ENCODE data around the gene COPZ1. TPM values are rescaled to one million over a fixed set of nuclear protein-coding genes. Genes with fewer than 3 reads are reported as not detected.

Gene COPZ1
- 182 TPM for polyA plus RNA-seq (2013, experiment 1 of 2)
- polyA plus RNA-seq (2013, experiment 2 of 2), result 182 TPM

- peak within 1 kb of the TSS; percentile 100 for H3K9ac ChIP-seq (ENCODE audit: low read length)
- H2BK120ac ChIP-seq (ENCODE audit: low read depth, low read length), result peak within 1 kb of the TSS; percentile 42
- H3K36me3 ChIP-seq (ENCODE audit: control insufficient read depth in 1 of 2, insufficient read depth in 2 of 2, low read depth in 1 of 2, low read length in 2 of 2), result peaks cover 1 to 6% of the 10 kb centered on the region in 2 experiments
- peaks cover 3% of the 10 kb centered on the region for H3K79me1 ChIP-seq (replicated peaks; ENCODE audit: low read length, poor library complexity, severe bottlenecking)
- H3K9me3 ChIP-seq (ENCODE audit: control insufficient read depth, low read length), result no peaks in the 10 kb centered on the region
- no peak within 1 kb of the TSS for H2BK12ac ChIP-seq (ENCODE audit: low read length in 2 of 2)
- peak within 1 kb of the TSS; percentile 83 for H3K4me2 ChIP-seq (ENCODE audit: low read length, poor library complexity, severe bottlenecking)
- 1% methylated on average over 30 of the region's 34 CpGs for WGBS
- H3K4me3 ChIP-seq (ENCODE audit: insufficient read depth in 1 of 2, low read depth in 1 of 2, low read length in 2 of 2), result peak within 1 kb of the TSS; percentile 69 to 96
- peak within 1 kb of the TSS in 1 of 2 experiments; percentile 64 for H3K23ac ChIP-seq (ENCODE audit: low read length in 2 of 2)
- peak within 1 kb of the TSS; percentile 72 to 89 for H3K4ac ChIP-seq (ENCODE audit: low read depth in 1 of 2, low read length in 2 of 2)
- no peaks in the 10 kb centered on the region for H3K27me3 ChIP-seq (ENCODE audit: control insufficient read depth in 1 of 2, insufficient read depth in 1 of 2, low read length in 2 of 2)
- H2BK5ac ChIP-seq (ENCODE audit: low read depth, low read length, poor library complexity, severe bottlenecking), result peak within 1 kb of the TSS; percentile 22
- H2AFZ ChIP-seq (ENCODE audit: low read depth, low read length), result peak within 1 kb of the TSS; percentile 10
- peak within 1 kb of the TSS; percentile 93 to 96 for H3K18ac ChIP-seq (ENCODE audit: low read depth in 1 of 2, low read length in 2 of 2)
- H3K27ac ChIP-seq (ENCODE audit: low read length, poor library complexity, severe bottlenecking), result peak within 1 kb of the TSS; percentile 82
- no peak within 1 kb of the TSS for H2BK15ac ChIP-seq (ENCODE audit: low read depth, poor library complexity, severe bottlenecking)
- peak within 1 kb of the TSS; percentile 90 for H4K91ac ChIP-seq (ENCODE audit: low read length)
- H3K14ac ChIP-seq (ENCODE audit: low read length in 2 of 2), result peak within 1 kb of the TSS in 1 of 2 experiments; percentile 19
- peaks cover 10% of the 10 kb centered on the region for H3K4me1 ChIP-seq (ENCODE audit: control insufficient read depth, insufficient read depth, low read depth, low read length)
- peak; percentile 100 for DNase-seq
- H4K8ac ChIP-seq (ENCODE audit: low read length), result peak within 1 kb of the TSS; percentile 98
- H2AK5ac ChIP-seq (ENCODE audit: low read length, severe bottlenecking), result peak within 1 kb of the TSS; percentile 40
These were observed at the start of gene COPZ1 for GRCh38 chr12:54324617-54325441. TSS of gene COPZ1 (plus strand) at chr12:54325131. CDS start at chr12:54325164, 33 bp downstream.

- no peak overlapping the region for H2BK5ac ChIP-seq (ENCODE audit: low read depth, low read length, poor library complexity, severe bottlenecking)
- no peak overlapping the region for H2BK15ac ChIP-seq (ENCODE audit: low read depth, poor library complexity, severe bottlenecking)
- DNase-seq, result no peak
- no peak overlapping the region for H4K8ac ChIP-seq (ENCODE audit: low read length)
- WGBS, result 92% methylated on average over 3 of the region's 3 CpGs
- H2AK5ac ChIP-seq (ENCODE audit: low read length, severe bottlenecking), result no peak overlapping the region
- peaks cover 6% of the 10 kb centered on the region for H3K79me1 ChIP-seq (replicated peaks; ENCODE audit: low read length, poor library complexity, severe bottlenecking)
- no peak overlapping the region for H2BK12ac ChIP-seq (ENCODE audit: low read length in 2 of 2)
- no peaks in the 10 kb centered on the region for H3K9me3 ChIP-seq (ENCODE audit: control insufficient read depth, low read length)
- no peak overlapping the region for H3K9ac ChIP-seq (ENCODE audit: low read length)
- no peak overlapping the region for H3K18ac ChIP-seq (ENCODE audit: low read depth in 1 of 2, low read length in 2 of 2)
- no peak overlapping the region for H3K23ac ChIP-seq (ENCODE audit: low read length in 2 of 2)
- no peaks in the 10 kb centered on the region for H3K27me3 ChIP-seq (ENCODE audit: control insufficient read depth in 1 of 2, insufficient read depth in 1 of 2, low read length in 2 of 2)
- H4K91ac ChIP-seq (ENCODE audit: low read length), result no peak overlapping the region
- no peak overlapping the region for H3K4me2 ChIP-seq (ENCODE audit: low read length, poor library complexity, severe bottlenecking)
- no peak overlapping the region for H3K14ac ChIP-seq (ENCODE audit: low read length in 2 of 2)
- no peak overlapping the region for H2BK120ac ChIP-seq (ENCODE audit: low read depth, low read length)
- peaks cover 3 to 30% of the 10 kb centered on the region in 2 experiments for H3K36me3 ChIP-seq (ENCODE audit: control insufficient read depth in 1 of 2, insufficient read depth in 2 of 2, low read depth in 1 of 2, low read length in 2 of 2)
- H3K4ac ChIP-seq (ENCODE audit: low read depth in 1 of 2, low read length in 2 of 2), result no peak overlapping the region
- H3K4me3 ChIP-seq (ENCODE audit: insufficient read depth in 1 of 2, low read depth in 1 of 2, low read length in 2 of 2), result no peak overlapping the region
- no peak overlapping the region for H3K27ac ChIP-seq (ENCODE audit: low read length, poor library complexity, severe bottlenecking)
- H3K4me1 ChIP-seq (ENCODE audit: control insufficient read depth, insufficient read depth, low read depth, low read length), result peaks cover 3% of the 10 kb centered on the region
- H2AFZ ChIP-seq (ENCODE audit: low read depth, low read length), result no peak overlapping the region
These were observed 48.6 kb upstream of the COPZ1 start for GRCh38 chr12:54276368-54276767.

- Histone ChIP-seq H3K18ac (ENCODE audit: low read depth in 1 of 2, low read length in 2 of 2) (peak overlapping the region in 1 of 2 experiments; percentile 24), H3K14ac (ENCODE audit: low read length in 2 of 2) (no peak overlapping the region), H2BK5ac (ENCODE audit: low read depth, low read length, poor library complexity, severe bottlenecking) (peak overlapping the region; percentile 73), H3K27ac (ENCODE audit: low read length, poor library complexity, severe bottlenecking) (peak overlapping the region; percentile 79), H3K9me3 (ENCODE audit: control insufficient read depth, low read length) (no peaks in the 10 kb centered on the region), H2AK5ac (ENCODE audit: low read length, severe bottlenecking) (peak overlapping the region; percentile 65), H3K4me1 (ENCODE audit: control insufficient read depth, insufficient read depth, low read depth, low read length) (peaks cover 3% of the 10 kb centered on the region), H3K9ac (ENCODE audit: low read length) (peak overlapping the region; percentile 95), H2BK12ac (ENCODE audit: low read length in 2 of 2) (peak overlapping the region in 1 of 2 experiments; percentile 56), H3K36me3 (ENCODE audit: control insufficient read depth in 1 of 2, insufficient read depth in 2 of 2, low read depth in 1 of 2, low read length in 2 of 2) (peaks cover 5 to 31% of the 10 kb centered on the region in 2 experiments), H3K4ac (ENCODE audit: low read depth in 1 of 2, low read length in 2 of 2) (peak overlapping the region in 1 of 2 experiments; percentile 51), H3K79me1 (replicated peaks; ENCODE audit: low read length, poor library complexity, severe bottlenecking) (peaks cover 4% of the 10 kb centered on the region), H2BK120ac (ENCODE audit: low read depth, low read length) (no peak overlapping the region), H4K91ac (ENCODE audit: low read length) (no peak overlapping the region), H2AFZ (ENCODE audit: low read depth, low read length) (no peak overlapping the region), H2BK15ac (ENCODE audit: low read depth, poor library complexity, severe bottlenecking) (no peak overlapping the region), H3K27me3 (ENCODE audit: control insufficient read depth in 1 of 2, insufficient read depth in 1 of 2, low read length in 2 of 2) (no peaks in the 10 kb centered on the region), H4K8ac (ENCODE audit: low read length) (no peak overlapping the region), H3K4me3 (ENCODE audit: insufficient read depth in 1 of 2, low read depth in 1 of 2, low read length in 2 of 2) (peak overlapping the region in 1 of 2 experiments; percentile 88), H3K4me2 (ENCODE audit: low read length, poor library complexity, severe bottlenecking) (peak overlapping the region; percentile 82), H3K23ac (ENCODE audit: low read length in 2 of 2) (no peak overlapping the region)
- WGBS, result 45% methylated on average over 3 of the region's 5 CpGs
- DNase-seq, result peak; percentile 53
These were observed 47.1 kb upstream of the COPZ1 start for GRCh38 chr12:54277823-54278276.

GRCh38 chr12:54279227-54279631 lies 45.7 kb upstream of the COPZ1 start:
- Histone ChIP-seq H2BK5ac (ENCODE audit: low read depth, low read length, poor library complexity, severe bottlenecking) (peak overlapping the region; percentile 84), H3K9me3 (ENCODE audit: control insufficient read depth, low read length) (no peaks in the 10 kb centered on the region), H2BK15ac (ENCODE audit: low read depth, poor library complexity, severe bottlenecking) (no peak overlapping the region), H3K4me1 (ENCODE audit: control insufficient read depth, insufficient read depth, low read depth, low read length) (peaks cover 5% of the 10 kb centered on the region), H3K14ac (ENCODE audit: low read length in 2 of 2) (peak overlapping the region in 1 of 2 experiments; percentile 82), H3K4me3 (ENCODE audit: insufficient read depth in 1 of 2, low read depth in 1 of 2, low read length in 2 of 2) (peak overlapping the region; percentile 62 to 88), H3K27ac (ENCODE audit: low read length, poor library complexity, severe bottlenecking) (peak overlapping the region; percentile 96), H4K8ac (ENCODE audit: low read length) (no peak overlapping the region), H3K4ac (ENCODE audit: low read depth in 1 of 2, low read length in 2 of 2) (peak overlapping the region in 1 of 2 experiments; percentile 93), H2BK12ac (ENCODE audit: low read length in 2 of 2) (peak overlapping the region in 1 of 2 experiments; percentile 76), H3K23ac (ENCODE audit: low read length in 2 of 2) (no peak overlapping the region), H3K27me3 (ENCODE audit: control insufficient read depth in 1 of 2, insufficient read depth in 1 of 2, low read length in 2 of 2) (no peaks in the 10 kb centered on the region), H2AK5ac (ENCODE audit: low read length, severe bottlenecking) (peak overlapping the region; percentile 86), H3K9ac (ENCODE audit: low read length) (peak overlapping the region; percentile 95), H3K36me3 (ENCODE audit: control insufficient read depth in 1 of 2, insufficient read depth in 2 of 2, low read depth in 1 of 2, low read length in 2 of 2) (peaks cover 5 to 32% of the 10 kb centered on the region in 2 experiments), H3K79me1 (replicated peaks; ENCODE audit: low read length, poor library complexity, severe bottlenecking) (no peaks in the 10 kb centered on the region), H2AFZ (ENCODE audit: low read depth, low read length) (no peak overlapping the region), H4K91ac (ENCODE audit: low read length) (no peak overlapping the region), H3K4me2 (ENCODE audit: low read length, poor library complexity, severe bottlenecking) (peak overlapping the region; percentile 75), H3K18ac (ENCODE audit: low read depth in 1 of 2, low read length in 2 of 2) (peak overlapping the region in 1 of 2 experiments; percentile 60), H2BK120ac (ENCODE audit: low read depth, low read length) (no peak overlapping the region)
- WGBS, result under 1% methylated on average over 19 of the region's 19 CpGs
- no peak for DNase-seq
